Neural cell (in vitro differentiated cells): ENCODE measurements around the gene BCDIN3D.

Experiments used
- EP300 ChIP-seq: fragments of 450-650 bp; conservative IDR thresholded peaks from 2 replicates; pipeline ENCODE4 v1.6.1; 2014; ENCODE audit warnings: antibody characterized with exemption, mild to moderate bottlenecking, moderate library complexity; ENCODE audit not compliant: poor library complexity, severe bottlenecking
- EZH2 ChIP-seq: fragments of 200-600, 300-800 bp; shearing (Covaris generic), sonication (generic); IDR thresholded peaks from 2 replicates; pipeline ENCODE4 v1.6.1; 2014; ENCODE audit warnings: antibody characterized with exemption, low read length, borderline replicate concordance, mild to moderate bottlenecking; ENCODE audit not compliant: insufficient read depth, poor library complexity, severe bottlenecking
- MXI1 ChIP-seq: fragments of 450-650 bp; conservative IDR thresholded peaks from 2 replicates; pipeline ENCODE4 v1.6.1; 2014; ENCODE audit warnings: antibody characterized with exemption, mild to moderate bottlenecking; ENCODE audit not compliant: poor library complexity, severe bottlenecking
- POLR2AphosphoS5 ChIP-seq: IDR thresholded peaks from 2 replicates; pipeline ENCODE4 v1.6.1; 2012
- RAD21 ChIP-seq: fragments of 450-650 bp; conservative IDR thresholded peaks from 2 replicates; pipeline ENCODE4 v1.6.1; 2014; ENCODE audit warnings: antibody characterized with exemption, mild to moderate bottlenecking, moderate library complexity
- REST ChIP-seq: IDR thresholded peaks from 2 replicates; pipeline ENCODE4 v1.6.1; 2012; ENCODE audit warnings: borderline replicate concordance
- SMC3 ChIP-seq: fragments of 450-650 bp; conservative IDR thresholded peaks from 2 replicates; pipeline ENCODE4 v1.6.1; 2014; ENCODE audit warnings: antibody characterized with exemption, mild to moderate bottlenecking, moderate library complexity; ENCODE audit not compliant: poor library complexity
- TAF1 ChIP-seq: IDR thresholded peaks from 2 replicates; pipeline ENCODE4 v1.6.1; 2012; ENCODE audit warnings: low read depth
- TF ChIP-seq, protein P1 (sequence below): fragments of 450-650 bp; IDR thresholded peaks from 2 replicates; pipeline ENCODE4 v1.5.1; 2014; ENCODE audit warnings: antibody characterized with exemption, mild to moderate bottlenecking, moderate library complexity; ENCODE audit not compliant: poor library complexity, severe bottlenecking

- no peak for TF ChIP-seq MXI1
- TF ChIP-seq, protein P1, sequence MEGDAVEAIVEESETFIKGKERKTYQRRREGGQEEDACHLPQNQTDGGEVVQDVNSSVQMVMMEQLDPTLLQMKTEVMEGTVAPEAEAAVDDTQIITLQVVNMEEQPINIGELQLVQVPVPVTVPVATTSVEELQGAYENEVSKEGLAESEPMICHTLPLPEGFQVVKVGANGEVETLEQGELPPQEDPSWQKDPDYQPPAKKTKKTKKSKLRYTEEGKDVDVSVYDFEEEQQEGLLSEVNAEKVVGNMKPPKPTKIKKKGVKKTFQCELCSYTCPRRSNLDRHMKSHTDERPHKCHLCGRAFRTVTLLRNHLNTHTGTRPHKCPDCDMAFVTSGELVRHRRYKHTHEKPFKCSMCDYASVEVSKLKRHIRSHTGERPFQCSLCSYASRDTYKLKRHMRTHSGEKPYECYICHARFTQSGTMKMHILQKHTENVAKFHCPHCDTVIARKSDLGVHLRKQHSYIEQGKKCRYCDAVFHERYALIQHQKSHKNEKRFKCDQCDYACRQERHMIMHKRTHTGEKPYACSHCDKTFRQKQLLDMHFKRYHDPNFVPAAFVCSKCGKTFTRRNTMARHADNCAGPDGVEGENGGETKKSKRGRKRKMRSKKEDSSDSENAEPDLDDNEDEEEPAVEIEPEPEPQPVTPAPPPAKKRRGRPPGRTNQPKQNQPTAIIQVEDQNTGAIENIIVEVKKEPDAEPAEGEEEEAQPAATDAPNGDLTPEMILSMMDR, result no peak
- TF ChIP-seq POLR2AphosphoS5, result no peak
- TF ChIP-seq RAD21, result no peak
- no peak for TF ChIP-seq SMC3
- no peak for TF ChIP-seq REST
- no peak for TF ChIP-seq TAF1
- no peak for TF ChIP-seq EZH2
- TF ChIP-seq EP300, result no peak
Observed at GRCh38 chr12:49827051-49827400, 15.9 kb downstream of the BCDIN3D start.
